Right lung (tissue), 5 donors: Measurements from ENCODE around the gene FBXW2. TPM values are rescaled to one million over a fixed set of nuclear protein-coding genes. Genes with fewer than 3 reads are reported as not detected.

Experiments used
- DNase-seq, 2 donors: peaks; one replicate each; pipeline ENCODE4 v3.0.0-alpha.2; 2013
- polyA plus RNA-seq, 5 donors: library from polyadenylated mRNA; unstranded; fragments of 120-200 nt; gene quantifications; one replicate each; pipeline versions ENCODE4 v1.2.1 to v1.2.3, GENCODE V29; 2013; ENCODE audit warnings: inconsistent platforms in 1 of 5, low replicate concordance in 1 of 5; ENCODE audit not compliant: insufficient read length in 5 of 5, insufficient read depth in 1 of 5

Gene FBXW2
- polyA plus RNA-seq, 5 donors = 38.6 to 51.5 (median 48.8) TPM

- no peak for DNase-seq
Observed at GRCh38 chr9:120715389-120715924, 77.8 kb downstream of the FBXW2 start.

DNA sequence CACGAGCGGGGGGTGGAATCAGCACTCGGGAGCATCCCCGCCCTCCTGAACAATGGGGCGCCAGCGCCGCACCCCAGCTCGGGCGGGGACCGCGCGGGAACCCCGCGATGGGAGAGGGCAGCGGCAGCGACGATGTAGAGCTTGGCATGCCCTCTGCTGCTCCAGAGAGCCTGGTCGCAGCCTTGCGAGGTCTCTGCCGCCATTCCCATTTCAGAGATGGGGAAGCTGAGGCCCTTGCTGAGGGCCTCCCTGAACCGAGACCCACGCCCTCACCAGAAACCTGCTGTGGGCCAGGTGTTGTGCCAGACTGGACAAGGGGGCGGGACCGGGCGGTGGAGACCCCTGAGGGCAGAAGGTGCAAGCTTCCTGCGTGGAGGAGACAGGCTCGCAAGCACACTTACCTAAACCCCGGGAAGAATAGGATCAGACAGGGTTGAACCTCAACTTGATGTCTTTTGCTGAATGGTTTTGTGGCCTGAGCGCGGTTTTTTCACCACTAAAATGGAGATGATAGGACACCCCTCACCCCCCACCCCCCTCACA, 78.3 kb downstream of the FBXW2 start:
- no peak for DNase-seq

GRCh38 chr9:120714088-120714845, 78.9 kb downstream of the FBXW2 start, which contains the start of gene MEGF9:
Gene MEGF9 (minus strand): TSS chr9:120714470. CDS start chr9:120714358, 112 bp downstream.
- peak; percentile 97 to 98 for DNase-seq

GRCh38 chr9:120713257-120714087, 79.7 kb downstream of the FBXW2 start:
- no peak for DNase-seq

- no peak for DNase-seq
Observed at GRCh38 chr9:120712539-120713031, 80.6 kb downstream of the FBXW2 start.

DNA sequence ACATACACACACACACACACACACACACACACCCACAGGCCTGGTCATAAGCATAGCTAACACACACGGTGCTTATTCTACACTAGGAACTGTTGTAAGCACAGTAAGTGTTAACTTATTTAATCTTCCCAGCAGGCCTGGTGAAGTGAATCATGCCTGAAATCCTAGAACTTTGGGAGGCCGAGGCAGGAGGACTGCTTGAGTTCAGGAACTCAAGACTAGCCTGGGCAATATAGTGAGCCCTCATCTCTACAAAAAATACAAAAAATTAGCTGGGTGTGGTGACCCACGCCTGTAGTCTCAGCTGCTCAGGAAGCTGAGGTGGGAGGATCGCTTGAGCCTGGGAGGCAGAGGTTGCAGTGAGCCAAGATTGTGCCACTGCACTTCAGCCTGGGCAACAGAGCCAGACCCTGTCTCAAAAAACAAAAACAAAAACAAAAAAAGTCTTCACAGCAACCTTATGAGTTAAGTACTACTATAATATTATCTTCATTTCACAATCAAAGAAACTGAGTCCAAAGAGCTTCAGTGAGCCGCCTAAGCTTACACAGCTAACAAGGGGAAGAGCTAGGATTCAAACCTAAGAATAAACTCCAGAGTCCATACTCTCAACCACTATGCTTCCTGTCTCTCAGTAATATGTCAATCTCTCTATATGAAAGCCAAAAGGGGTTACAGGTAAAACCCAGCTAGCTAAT, 81.2 kb downstream of the FBXW2 start:
- no peak for DNase-seq

DNA sequence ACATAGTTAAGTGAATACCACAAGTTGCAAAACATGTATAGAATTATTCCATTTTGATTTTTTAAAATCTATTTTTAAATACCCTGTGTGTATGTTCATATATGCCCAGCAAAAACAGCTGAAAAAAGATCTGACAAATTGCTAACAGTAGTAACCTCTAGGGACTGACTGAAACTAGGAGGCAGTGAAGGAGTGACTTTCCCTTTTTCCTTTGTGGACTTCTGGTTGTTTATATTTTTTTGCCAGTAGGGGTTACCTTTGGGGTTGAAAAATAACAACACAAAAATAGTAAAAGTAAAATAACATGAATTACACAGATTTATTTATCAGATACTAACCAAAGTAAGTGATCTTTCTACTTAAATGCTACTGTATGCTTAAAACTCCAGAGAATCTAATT, 81.9 kb downstream of the FBXW2 start:
- no peak for DNase-seq

DNA sequence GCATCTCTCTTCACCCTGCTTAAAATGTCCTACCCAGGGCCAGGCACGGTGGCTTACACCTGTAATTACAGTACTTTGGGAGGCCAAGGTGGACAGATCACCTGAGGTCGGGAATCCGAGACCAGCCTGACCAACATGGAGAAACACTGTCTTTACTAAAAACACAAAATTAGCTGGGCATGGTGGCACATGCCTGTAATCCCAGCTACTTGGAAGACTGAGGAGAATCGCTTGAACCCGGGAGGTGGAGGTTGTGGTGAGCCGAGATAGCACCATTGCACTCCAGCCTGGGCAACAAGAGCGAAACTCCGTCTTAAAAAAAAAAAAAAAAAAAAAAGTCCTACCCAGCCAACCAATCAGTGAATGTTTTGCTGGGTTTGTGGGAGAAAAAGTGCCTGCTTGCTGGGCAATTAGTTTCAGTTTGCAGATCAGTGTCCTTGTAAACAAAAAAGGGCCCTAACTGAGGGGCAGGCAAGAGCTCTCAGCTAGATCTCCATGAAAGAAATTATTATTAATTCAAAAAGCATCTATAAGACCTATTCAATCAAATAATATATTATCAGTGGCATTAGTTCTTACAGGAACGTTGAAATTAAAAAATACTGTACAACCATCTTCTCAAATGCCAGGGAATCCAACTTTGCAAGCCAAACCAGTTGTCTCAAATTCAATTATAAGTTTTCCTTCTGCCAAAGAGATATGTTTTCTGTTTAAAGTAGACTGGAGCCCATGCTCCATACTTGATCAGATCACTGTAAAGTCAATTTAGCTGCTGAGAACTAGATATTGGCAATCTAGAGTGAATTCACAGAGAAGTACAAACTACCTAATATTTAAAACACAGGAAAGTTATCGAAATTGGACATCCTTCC, 82.9 kb downstream of the FBXW2 start:
- no peak for DNase-seq

- no peak for DNase-seq
Observed at GRCh38 chr9:120708526-120709224, 84.5 kb downstream of the FBXW2 start.

GRCh38 chr9:120707170-120707569, 86.0 kb downstream of the FBXW2 start:
- no peak for DNase-seq

Other genes with a start within 250 kb of the FBXW2 start
- 10 to 100 TPM; 51.7 to 75.6 (median 68.1) TPM for gene CDK5RAP2, start 213.2 kb downstream of the FBXW2 start, polyA plus RNA-seq
- gene MEGF9, start 78.9 kb downstream of the FBXW2 start, polyA plus RNA-seq = 10 to 100 TPM; 11.8 to 16.6 (median 13.8) TPM
- 10 to 100 TPM; 33.4 to 47.0 (median 42.3) TPM for gene PSMD5, start 49.5 kb upstream of the FBXW2 start, polyA plus RNA-seq
- gene PHF19, start 83.8 kb upstream of the FBXW2 start, polyA plus RNA-seq = 10 to 100 TPM; 39.1 to 56.8 (median 45.6) TPM
- gene TRAF1, start 133.4 kb upstream of the FBXW2 start, polyA plus RNA-seq = 10 to 100 TPM in 1 of 5 donors, 1 to 10 TPM in 4; 7.0 to 11.0 (median 8.1) TPM